ENCODE results near the gene EPB41L4B. TPM values are rescaled to one million over a fixed set of nuclear protein-coding genes. Genes with fewer than 3 reads are reported as not detected.

The EPB41L4B gene
- total RNA-seq, 1 experiment from 2014 or later = 4.6 TPM

DNA sequence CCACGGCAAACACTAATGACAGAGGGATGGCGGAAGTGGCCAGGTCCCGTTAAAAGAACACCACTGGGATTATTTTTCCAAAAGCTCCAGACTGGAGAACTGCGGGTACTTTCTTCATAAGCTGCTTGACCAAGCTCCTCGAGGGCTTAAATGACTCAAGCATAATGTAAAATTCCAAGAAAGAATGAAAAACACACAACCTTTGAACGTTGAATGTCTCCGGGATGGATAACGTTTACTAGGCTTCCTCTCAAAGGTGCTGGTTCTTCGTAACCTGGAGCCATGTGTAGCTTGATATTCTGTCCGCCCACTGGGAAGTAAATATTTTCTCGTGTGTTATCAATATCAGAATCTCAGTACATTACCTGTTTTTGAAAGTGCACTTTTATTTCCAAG lies 67.6 kb downstream of the EPB41L4B start:
- intact Hi-C loops (cut with micrococcal nuclease; ENCODE audit: unreplicated experiment) = no loop called here
- no TSS peak for BruUV-seq (replicated peaks)
- no peak for TF ChIP-seq CTCF (IDR thresholded peaks at IDR 0.05; ENCODE audit: unreplicated experiment)
- CTCF ChIA-PET = no interaction called here
- Mint-ChIP-seq H3K9me3 (ENCODE audit: low read depth, unreplicated experiment) (no peaks in the 10 kb centered on the region), H3K27ac (ENCODE audit: unreplicated experiment) (no peak overlapping the region), H3K4me1 (ENCODE audit: low read depth, unreplicated experiment) (peaks cover 12% of the 10 kb centered on the region), H3K4me3 (ENCODE audit: low read depth, unreplicated experiment) (no peak overlapping the region), H3K36me3 (ENCODE audit: insufficient read depth, unreplicated experiment) (no peaks in the 10 kb centered on the region), H3K27me3 (ENCODE audit: unreplicated experiment) (no peaks in the 10 kb centered on the region)
- no peak for DNase-seq

DNA sequence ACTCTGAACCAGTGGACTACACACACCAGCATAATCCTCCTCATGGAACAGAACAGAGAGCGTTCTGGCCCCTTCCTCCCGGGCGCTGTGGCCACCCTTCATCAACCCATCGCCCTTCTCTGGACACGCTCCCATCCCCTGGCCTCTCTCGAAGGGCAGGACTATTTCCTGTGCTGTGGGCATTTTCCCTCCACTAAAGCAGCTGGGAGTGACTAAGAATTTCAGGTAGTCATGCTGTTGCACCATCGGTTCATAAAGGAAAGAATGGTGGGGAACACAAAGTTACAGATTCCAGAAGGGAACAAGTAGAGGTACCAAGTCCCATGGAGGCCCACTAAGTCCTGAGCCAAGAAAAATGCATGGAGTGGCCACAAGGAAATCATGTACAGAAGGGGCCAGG lies 68.6 kb downstream of the EPB41L4B start:
- H3K27me3 Mint-ChIP-seq (ENCODE audit: unreplicated experiment) = no peaks in the 10 kb centered on the region
- CTCF ChIA-PET = no interaction called here
- H3K36me3 Mint-ChIP-seq (ENCODE audit: insufficient read depth, unreplicated experiment) = no peaks in the 10 kb centered on the region
- no TSS peak for BruUV-seq (replicated peaks)
- TF ChIP-seq CTCF (IDR thresholded peaks at IDR 0.05; ENCODE audit: unreplicated experiment) = no peak
- intact Hi-C loops (cut with micrococcal nuclease; ENCODE audit: unreplicated experiment) = no loop called here
- H3K4me3 Mint-ChIP-seq (ENCODE audit: low read depth, unreplicated experiment) = no peak overlapping the region
- no peak for DNase-seq
- peaks cover 12% of the 10 kb centered on the region for H3K4me1 Mint-ChIP-seq (ENCODE audit: low read depth, unreplicated experiment)
- H3K9me3 Mint-ChIP-seq (ENCODE audit: low read depth, unreplicated experiment) = no peaks in the 10 kb centered on the region
- no peak overlapping the region for H3K27ac Mint-ChIP-seq (ENCODE audit: unreplicated experiment)

DNA sequence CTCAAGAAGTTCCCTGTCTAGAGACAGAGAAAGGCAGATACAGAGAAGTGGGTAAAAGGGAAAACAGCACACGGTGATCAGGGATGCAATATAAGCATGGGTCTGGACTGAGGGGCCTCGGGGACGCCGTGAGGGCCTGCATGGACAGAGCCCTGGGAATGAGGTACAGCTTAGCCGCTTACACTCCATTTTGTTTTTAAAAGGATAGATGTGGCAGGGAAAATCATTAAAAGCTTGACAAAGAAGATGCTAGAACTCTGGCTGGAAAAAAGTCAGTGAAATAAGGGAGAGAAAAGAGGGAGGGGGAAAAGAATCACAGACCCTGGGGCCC lies 69.1 kb downstream of the EPB41L4B start:
- no peak overlapping the region for H3K27ac Mint-ChIP-seq (ENCODE audit: unreplicated experiment)
- TF ChIP-seq CTCF (IDR thresholded peaks at IDR 0.05; ENCODE audit: unreplicated experiment) = no peak
- intact Hi-C loops (cut with micrococcal nuclease; ENCODE audit: unreplicated experiment) = no loop called here
- DNase-seq = no peak
- BruUV-seq (replicated peaks) = no TSS peak
- H3K9me3 Mint-ChIP-seq (ENCODE audit: low read depth, unreplicated experiment) = no peaks in the 10 kb centered on the region
- no peak overlapping the region for H3K4me3 Mint-ChIP-seq (ENCODE audit: low read depth, unreplicated experiment)
- H3K36me3 Mint-ChIP-seq (ENCODE audit: insufficient read depth, unreplicated experiment) = no peaks in the 10 kb centered on the region
- peaks cover 12% of the 10 kb centered on the region for H3K4me1 Mint-ChIP-seq (ENCODE audit: low read depth, unreplicated experiment)
- no peaks in the 10 kb centered on the region for H3K27me3 Mint-ChIP-seq (ENCODE audit: unreplicated experiment)
- CTCF ChIA-PET = no interaction called here

DNA sequence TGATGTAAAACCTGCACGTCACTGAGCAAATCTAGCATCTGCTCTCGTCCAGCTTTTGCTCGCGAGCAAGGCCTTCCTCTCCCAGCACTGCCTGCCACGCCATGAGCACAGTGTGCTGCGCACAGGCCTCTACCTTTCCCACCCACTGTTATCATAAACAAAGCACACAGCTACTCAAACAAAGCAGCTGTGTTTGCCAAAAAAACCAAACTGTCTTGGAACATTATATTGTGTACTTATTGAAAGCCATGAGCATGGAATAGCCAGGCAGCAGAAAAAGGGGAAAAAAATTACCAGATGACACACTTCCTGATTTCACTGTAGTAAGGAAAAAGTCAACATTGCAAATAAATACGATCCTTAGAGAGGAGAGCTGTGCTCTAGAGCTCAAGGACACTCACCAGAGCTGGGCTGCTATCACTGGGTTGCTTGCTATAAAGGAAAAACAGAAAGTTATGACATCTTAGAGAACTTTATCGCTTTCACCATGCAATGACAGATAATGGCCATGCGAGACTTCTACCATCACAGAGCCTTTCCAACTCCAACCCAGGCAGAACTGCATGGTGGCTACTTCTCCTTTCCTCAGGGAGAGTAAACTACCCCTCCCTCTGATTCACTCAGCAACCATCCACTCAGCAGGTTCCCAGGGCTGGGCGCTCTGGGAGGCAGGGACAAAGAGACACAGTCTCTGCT lies 69.6 kb downstream of the EPB41L4B start:
- DNase-seq = peak; percentile 5
- Mint-ChIP-seq H3K9me3 (ENCODE audit: low read depth, unreplicated experiment) (no peaks in the 10 kb centered on the region), H3K4me3 (ENCODE audit: low read depth, unreplicated experiment) (no peak overlapping the region), H3K36me3 (ENCODE audit: insufficient read depth, unreplicated experiment) (no peaks in the 10 kb centered on the region), H3K27me3 (ENCODE audit: unreplicated experiment) (no peaks in the 10 kb centered on the region), H3K27ac (ENCODE audit: unreplicated experiment) (no peak overlapping the region), H3K4me1 (ENCODE audit: low read depth, unreplicated experiment) (peaks cover 12% of the 10 kb centered on the region)
- no TSS peak for BruUV-seq (replicated peaks)
- TF ChIP-seq CTCF (IDR thresholded peaks at IDR 0.05; ENCODE audit: unreplicated experiment) = no peak
- intact Hi-C loops (cut with micrococcal nuclease; ENCODE audit: unreplicated experiment) = no loop called here
- CTCF ChIA-PET = no interaction called here
